Measurements from ENCODE around the gene ARSD.

ARSD gene

DNA sequence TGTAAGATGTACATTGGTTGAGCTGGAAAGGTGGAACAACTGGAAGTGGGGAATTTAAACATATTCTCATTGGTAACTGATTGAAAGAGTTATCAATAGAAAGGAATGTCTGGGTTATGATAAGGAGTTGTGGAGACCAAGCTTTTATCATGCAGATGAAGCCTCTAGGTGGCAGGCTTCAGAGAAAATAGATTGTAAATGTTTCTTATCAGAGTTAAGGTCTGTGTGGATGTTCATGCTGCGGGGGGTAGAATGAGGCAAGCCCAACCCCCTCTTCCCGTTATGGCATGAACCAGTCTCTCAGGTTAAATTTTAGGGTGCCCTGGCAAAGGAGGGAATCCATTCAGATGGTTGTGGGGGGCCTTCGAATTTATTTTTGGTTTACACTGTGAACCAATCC lies 16.0 kb downstream of the ARSD start:
- Histone ChIP-seq H3K36me3 (no peaks in the 10 kb centered on the region), H3K27ac (no peak overlapping the region), H3K4me3 (ENCODE audit: low read depth, low read length) (no peak overlapping the region), H3K9me3 (ENCODE audit: severe bottlenecking) (no peaks in the 10 kb centered on the region), H3K27me3 (ENCODE audit: insufficient read depth, low read depth, severe bottlenecking) (no peaks in the 10 kb centered on the region)
- DNase-seq = no peak
- TF ChIP-seq CTCF (IDR thresholded peaks at IDR 0.05; ENCODE audit: low read depth, low read length) = peak; percentile 10; the same call in 1 of the 2 replicates

DNA sequence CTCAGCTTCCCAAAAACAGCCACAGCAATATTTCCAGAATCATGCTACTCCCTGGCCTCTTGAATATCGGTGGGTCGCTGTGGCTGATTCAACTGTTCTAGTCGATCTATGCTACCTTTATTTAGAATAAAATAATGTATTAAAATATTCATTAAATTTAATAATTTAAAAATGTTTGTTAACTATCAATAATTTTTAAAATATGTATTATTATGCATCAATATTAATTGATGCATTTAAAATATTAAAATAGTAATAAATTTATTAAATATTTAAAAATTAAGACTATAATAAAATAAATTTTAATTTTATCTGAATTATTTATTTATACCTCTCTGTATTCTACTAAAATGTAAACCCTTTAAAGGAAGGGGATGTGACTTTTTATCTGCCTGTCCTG lies 19.0 kb downstream of the ARSD start:
- Histone ChIP-seq H3K9me3 (ENCODE audit: severe bottlenecking) (no peaks in the 10 kb centered on the region), H3K4me3 (ENCODE audit: low read depth, low read length) (no peak overlapping the region), H3K36me3 (no peaks in the 10 kb centered on the region), H3K27me3 (ENCODE audit: insufficient read depth, low read depth, severe bottlenecking) (no peaks in the 10 kb centered on the region), H3K27ac (no peak overlapping the region)
- no peak for DNase-seq
- no peak for TF ChIP-seq CTCF (IDR thresholded peaks at IDR 0.05; ENCODE audit: low read depth, low read length)

DNA sequence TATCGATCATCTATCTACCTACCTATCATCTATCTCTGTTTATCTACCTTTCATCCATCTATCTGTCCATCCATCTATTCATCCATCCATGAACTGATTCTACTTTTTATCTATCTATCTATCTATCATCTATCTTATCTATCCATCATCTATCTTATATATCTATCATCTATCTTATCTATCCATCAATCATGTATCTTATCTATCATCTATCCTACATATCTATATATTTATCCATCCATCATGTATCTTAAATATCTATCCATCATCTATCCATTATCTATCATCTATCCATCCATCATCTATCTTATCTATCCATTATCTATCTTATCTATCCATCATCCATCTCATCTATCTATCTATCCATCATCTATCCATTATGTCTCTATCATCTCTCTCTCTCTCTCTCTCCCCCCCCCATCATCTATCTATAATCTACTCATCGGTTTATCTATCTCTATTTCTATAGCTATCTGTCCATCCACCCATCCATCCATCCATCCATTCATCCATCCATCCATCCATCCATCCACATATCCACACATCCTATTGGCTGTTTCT lies 20.9 kb downstream of the ARSD start:
- Histone ChIP-seq H3K27ac (no peak overlapping the region), H3K4me3 (ENCODE audit: low read depth, low read length) (no peak overlapping the region), H3K9me3 (ENCODE audit: severe bottlenecking) (peaks cover 9% of the 10 kb centered on the region), H3K27me3 (ENCODE audit: insufficient read depth, low read depth, severe bottlenecking) (no peaks in the 10 kb centered on the region), H3K36me3 (no peaks in the 10 kb centered on the region; the same call in 1 of the 2 replicates)
- DNase-seq = no peak
- no peak for TF ChIP-seq CTCF (IDR thresholded peaks at IDR 0.05; ENCODE audit: low read depth, low read length)

GRCh38 chrX:2907295-2907694 lies 21.8 kb downstream of the ARSD start:
- no peak for DNase-seq
- H3K27ac ChIP-seq = no peak overlapping the region
- TF ChIP-seq CTCF (IDR thresholded peaks at IDR 0.05; ENCODE audit: low read depth, low read length) = no peak
- H3K9me3 ChIP-seq (ENCODE audit: severe bottlenecking) = peaks cover 13% of the 10 kb centered on the region
- H3K4me3 ChIP-seq (ENCODE audit: low read depth, low read length) = no peak overlapping the region
- no peaks in the 10 kb centered on the region; the same call in 1 of the 2 replicates for H3K36me3 ChIP-seq
- no peaks in the 10 kb centered on the region for H3K27me3 ChIP-seq (ENCODE audit: insufficient read depth, low read depth, severe bottlenecking)

GRCh38 chrX:2903366-2903765 lies 25.8 kb downstream of the ARSD start:
- Histone ChIP-seq H3K9me3 (ENCODE audit: severe bottlenecking) (peaks cover 13% of the 10 kb centered on the region), H3K36me3 (no peaks in the 10 kb centered on the region; the same call in 1 of the 2 replicates), H3K27ac (no peak overlapping the region), H3K27me3 (ENCODE audit: insufficient read depth, low read depth, severe bottlenecking) (no peaks in the 10 kb centered on the region), H3K4me3 (ENCODE audit: low read depth, low read length) (no peak overlapping the region)
- no peak for DNase-seq
- 0 out of 2 replicates have a peak, but pooled peaks have one; percentile 19 for TF ChIP-seq CTCF (IDR thresholded peaks at IDR 0.05; ENCODE audit: low read depth, low read length)

- Histone ChIP-seq H3K27ac (no peak overlapping the region), H3K9me3 (ENCODE audit: severe bottlenecking) (peaks cover 13% of the 10 kb centered on the region), H3K36me3 (no peaks in the 10 kb centered on the region; the same call in 1 of the 2 replicates), H3K4me3 (ENCODE audit: low read depth, low read length) (no peak overlapping the region), H3K27me3 (ENCODE audit: insufficient read depth, low read depth, severe bottlenecking) (no peaks in the 10 kb centered on the region)
- DNase-seq = no peak
- no peak for TF ChIP-seq CTCF (IDR thresholded peaks at IDR 0.05; ENCODE audit: low read depth, low read length)
These were observed 26.3 kb downstream of the ARSD start for GRCh38 chrX:2902841-2903240.
